Activated CD4-positive, alpha-beta T cell treated with anti-CD3 and anti-CD28 coated beads for 24 hours (primary cell): ENCODE measurements around the gene SLC48A1.

Source experiments
- DNase-seq, 2 donors: peaks; one replicate each; pipeline ENCODE4 v3.0.0-alpha.2; 2020; ENCODE audit warnings: low read depth in 2 of 2

SLC48A1 gene

DNA sequence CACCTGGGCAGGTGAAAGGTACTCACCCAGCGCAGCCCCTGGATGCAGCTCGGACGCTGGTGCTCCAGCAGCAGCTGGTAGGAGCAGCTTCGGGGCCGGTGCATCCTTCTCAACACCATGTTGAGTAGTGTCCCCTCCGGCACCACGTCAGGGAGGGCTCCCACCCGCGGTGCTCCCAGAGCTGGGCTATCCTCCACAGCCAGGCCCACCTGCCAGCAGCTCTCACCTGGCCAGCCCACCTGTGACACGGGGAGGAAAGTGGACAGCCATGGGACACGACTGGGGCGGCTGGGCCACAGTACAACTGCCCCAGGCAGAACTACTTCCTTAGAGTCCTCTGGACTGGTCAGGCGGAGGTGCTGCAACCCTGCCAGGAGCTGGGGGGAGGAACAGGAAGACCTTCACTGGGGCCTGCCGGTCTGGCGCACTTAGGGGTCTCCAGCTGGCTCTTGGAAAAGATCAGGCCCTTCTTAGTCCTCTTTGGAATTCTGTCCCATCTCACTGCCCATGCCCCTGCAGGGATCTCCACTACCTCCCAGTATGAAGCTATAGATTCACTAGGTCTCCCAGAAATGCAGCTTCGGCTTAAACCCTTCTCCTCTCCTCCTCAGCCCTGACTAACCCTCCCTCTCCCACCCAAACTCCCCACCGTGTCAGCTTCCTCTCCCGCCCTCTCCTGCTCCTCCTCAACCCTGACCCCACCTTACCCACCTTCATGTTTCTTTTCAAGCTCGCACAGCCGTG, 15.0 kb upstream of the SLC48A1 start:
- DNase-seq, result no peak

DNA sequence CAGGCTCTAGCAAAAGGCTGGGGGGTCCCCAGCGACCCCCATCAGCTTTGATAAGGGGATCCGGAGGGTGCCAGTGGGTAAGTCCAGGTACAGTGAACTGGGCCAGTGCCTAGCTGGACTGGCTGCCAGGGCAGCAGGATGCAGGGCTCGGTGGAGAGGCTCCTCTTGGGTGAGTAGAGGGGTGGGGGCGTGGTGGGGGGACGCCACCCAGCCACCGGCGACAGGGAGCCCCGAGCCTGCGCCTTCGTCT, 14.5 kb upstream of the SLC48A1 start:
- DNase-seq, result no peak

DNA sequence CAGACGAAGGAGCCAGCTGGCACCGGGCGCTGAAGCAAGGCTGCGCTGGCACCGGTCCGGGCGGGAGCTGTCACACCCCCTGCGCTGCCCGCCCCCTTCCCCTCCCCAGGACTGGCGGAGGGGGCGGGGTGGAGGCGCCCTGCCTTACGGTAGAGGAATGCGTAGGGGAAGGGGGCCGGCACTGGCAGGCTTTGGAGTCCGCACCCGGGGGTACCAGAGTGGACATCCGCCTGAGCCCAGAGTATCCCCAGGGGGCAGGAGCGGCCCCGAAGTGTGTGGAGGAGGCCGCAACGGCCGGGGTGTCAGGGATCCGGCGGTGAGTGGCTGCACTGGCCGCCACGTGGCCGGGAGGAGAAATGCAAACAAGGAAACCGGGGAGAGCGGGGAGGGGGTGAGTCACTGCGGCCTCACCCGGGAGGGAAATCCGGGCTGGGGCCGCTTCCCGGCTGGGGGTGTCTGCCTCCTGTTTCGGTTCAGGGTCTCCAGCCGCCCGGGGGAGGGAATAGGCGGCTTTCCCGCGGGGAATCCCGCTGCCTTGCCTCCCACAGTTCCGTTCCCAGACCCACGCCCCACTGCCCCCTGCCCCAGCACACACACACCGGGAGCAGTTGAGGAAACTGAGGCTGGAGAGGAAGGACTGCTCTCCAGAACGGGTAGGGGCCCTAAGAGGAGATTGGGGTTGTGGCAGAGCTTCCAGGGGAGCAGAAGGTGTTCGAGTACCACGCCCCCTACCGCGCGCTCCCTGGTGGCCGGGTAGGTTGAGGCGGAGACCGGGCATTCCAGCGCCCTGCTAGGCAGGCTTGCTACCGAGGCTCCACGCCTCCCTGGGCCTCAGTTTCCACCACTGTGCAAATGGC, 14.0 kb upstream of the SLC48A1 start, which contains the start of gene RAPGEF3:
RAPGEF3 (minus strand) TSS at position 47 of the 857 bp plus-strand sequence. CDS start 324 bp downstream, outside the sequence.
- peak; percentile 53 to 63 for DNase-seq

DNA sequence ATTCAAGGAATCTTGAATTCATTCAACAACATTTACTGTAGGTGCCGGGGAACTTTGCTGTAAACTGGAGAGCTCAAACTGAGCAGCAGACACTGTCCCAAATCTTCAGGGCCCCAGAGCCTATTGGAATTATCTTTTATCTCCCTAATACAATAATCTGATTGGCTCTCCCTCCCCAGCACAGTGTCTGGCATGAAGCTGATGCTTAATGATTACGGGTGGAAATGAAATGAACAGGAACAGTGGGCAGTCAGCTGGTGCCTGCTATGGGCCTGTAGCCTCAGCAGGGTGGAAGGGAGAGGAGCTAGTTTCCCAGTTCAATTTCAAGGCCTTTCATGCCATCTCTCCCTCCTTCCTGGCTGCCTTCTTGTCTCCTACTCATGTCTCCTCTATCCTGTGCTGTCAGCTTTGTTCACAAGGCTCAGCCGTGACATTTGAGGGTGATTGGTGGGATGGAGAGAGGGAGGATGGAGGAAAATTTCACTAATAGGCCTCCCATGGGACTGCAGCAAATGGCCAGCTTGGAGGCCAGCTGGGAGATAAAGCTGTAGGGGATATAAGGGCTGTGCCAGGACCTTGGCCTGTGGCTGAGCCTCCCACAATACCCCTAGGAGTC, 10.1 kb upstream of the SLC48A1 start:
- DNase-seq, result no peak

DNA sequence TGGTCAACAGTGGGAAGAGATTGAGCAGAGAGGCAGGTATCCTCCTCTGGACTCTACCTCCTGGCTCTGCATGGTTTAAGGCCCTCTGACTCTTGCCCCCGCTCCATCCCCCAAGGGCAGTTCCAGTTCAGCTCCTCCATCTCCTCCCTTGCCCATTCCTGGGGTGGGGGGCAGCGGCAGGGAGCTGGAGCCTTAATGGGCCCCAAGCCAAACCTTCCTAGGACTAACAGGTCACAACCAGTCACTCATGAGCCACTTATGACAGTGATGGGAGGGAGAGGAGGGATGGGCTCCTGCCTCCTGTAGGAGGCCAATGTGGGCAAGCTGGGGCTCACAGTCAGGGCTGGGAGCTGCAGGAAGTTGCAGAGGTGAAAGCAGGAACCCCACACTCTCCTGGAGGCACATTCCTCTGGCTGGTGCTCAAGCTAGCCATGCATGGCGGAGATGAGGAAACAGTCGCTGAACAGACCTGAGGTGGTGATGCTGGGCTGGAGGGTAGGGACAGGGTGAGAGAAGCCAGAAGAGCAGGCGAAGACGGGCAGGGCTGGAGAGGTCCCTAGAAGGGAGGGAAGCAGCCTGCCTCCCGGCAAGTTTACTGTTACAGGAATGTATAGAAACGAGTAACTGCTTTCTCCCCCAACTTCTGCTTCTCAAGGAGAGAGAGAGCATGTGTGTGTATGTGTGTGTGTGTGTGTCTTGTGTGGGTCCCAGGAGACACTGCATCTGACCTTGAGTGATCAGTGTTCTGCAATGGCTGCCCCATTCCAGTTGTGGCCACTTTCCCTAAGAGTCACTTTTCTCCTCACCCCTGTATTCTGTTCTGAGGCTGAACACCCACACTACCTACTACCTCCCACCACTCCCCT, 9.3 kb upstream of the SLC48A1 start:
- DNase-seq, result no peak

DNA sequence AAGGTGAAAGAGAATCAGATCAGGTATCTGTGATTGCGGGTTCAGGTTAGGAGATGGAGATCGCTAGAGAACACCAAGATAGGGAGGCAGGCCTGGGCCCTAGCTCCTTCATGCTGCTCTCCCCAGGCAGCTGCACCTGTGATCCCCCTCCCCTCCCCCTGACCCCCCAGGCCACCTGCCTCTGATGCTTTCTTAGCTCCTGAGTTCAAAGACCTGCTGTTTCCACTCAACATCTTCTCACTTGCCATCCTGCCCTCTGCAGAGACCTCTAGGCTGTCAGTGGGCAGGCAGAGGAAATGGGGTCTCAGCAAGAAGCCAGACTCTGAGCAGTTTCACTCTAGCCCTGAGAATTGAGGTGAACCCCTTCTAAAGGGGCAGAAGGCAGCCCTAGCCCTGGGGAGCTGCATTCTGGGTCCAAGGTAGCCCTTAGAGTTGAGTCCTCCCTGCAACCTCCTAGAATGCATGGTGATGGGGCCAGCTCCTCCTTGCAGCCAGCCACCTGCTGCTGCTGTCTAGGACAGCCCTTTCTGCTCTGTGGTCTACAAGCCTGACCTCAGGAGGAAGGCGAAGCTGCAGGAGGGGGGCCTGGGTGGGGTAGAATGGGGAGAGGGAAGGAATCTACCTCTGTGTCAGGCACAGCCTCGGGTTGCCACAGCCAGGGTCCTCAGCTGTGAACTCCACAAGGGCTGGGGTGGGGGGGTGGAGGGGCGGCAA, 6.4 kb upstream of the SLC48A1 start:
- no peak for DNase-seq

DNA sequence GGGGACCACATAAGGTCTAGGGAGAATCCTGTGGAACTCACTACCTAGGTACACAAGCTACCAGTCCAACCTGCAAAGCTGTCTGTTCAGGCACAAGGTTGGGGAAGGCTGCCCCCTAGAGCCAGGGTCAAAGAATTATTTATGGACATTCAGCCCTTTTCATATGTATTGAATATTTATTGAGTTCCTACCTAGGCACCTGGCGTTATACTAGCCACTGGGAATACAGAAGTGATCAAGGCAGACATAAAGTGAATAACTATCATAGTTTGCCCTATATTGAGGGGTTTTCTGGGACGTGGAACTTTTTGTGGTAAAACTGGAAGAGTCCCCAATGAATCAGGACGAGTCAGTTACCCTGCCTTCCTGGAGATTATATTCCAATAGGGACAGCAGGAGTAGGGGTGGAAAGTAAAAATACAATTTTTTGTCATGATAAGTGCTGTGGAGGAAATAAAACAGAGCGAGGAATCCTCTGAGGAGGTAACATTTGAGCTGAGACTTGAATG, 5.8 kb upstream of the SLC48A1 start:
- peak; percentile 64 to 66 for DNase-seq

DNA sequence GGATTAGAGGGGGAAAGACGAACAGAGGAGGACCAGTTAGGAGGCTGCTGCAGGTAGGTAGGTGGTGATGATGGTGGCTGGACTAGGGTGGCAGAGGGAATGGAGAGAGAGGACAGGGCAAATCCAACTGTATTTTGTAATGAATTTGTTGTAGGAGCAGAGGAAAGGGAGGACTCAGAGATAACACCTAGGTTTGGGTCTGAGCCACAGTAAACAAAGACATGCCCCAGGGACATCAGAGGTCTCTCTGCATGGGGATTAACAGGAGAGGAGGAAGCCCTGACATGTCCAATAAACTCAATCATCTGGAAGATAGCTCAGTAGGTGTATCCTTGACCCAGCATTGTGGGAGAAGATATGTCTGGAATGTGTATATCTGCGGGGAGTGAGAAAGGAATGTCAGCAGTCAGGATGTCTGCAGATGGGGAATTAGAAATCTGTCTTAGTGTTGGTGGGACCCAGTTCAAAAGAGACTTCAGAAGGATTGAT, 4.7 kb upstream of the SLC48A1 start:
- DNase-seq, result no peak

DNA sequence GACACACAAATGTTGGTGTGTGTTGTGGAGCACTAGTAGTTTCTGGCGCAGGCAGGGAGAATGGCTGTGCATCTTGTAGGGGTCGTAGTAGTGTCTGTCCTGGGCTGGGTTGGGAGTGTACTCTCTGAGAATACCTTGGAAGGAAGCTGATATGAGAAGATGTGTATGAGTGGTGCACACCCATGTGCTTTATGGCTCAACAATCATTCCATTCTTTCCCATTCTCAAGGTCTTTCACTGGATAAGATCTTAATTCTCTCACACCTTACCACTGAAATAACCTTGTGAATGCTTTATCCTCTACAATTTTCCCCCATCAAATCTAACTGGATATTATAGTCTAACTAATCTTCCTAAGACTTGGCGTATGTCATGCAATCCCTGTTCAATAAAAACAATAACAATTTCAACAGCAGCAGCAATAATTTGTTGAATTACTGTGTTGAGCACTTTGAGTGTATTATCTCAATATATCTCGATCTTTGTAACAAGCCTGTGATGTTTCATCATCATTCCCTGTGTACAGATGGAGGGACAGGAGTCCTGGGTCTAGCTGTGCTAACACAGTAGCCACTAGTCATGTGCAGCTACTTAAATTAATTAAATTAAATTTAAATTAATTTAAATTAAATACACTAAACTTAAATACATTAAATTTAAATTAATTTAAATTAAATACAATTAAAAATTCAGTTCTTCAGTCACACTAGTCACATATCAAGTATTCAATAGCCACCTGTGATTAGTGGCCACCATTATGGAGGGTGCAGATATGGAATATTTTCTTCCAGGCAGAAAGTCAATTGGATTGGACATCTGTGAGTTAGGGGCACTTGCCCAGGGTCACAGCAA, 3.6 kb upstream of the SLC48A1 start:
- no peak for DNase-seq

DNA sequence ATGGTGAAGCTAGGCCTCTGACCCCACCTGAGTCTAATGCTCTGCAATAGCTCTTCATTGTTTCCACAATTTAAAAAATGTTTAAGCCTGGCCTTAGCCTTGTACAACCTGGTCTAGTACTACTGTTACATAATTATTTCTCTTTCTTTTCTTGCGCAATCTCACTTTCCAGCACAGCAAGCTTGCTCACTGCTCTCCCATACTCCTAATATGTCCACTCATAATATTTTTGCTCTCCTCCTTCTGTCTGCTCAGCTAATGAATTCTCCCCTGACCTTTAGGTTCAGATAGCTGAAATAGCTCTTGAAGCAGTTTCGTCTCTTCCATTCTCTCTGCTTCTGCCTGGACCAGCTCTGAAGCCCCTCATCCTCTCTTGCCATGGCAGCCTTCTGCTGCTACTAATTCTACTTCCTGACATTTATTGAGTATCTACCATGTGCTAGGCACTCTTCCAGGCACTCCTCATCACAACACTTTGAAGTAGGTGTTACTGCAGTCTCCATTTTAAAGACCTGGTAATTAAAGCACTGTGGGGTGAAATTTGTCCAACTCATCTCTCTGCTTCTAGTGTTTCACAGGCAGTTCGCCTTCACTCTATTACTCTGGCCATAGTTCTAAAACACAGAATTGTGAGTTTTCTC, 2.8 kb upstream of the SLC48A1 start:
- DNase-seq, result no peak

DNA sequence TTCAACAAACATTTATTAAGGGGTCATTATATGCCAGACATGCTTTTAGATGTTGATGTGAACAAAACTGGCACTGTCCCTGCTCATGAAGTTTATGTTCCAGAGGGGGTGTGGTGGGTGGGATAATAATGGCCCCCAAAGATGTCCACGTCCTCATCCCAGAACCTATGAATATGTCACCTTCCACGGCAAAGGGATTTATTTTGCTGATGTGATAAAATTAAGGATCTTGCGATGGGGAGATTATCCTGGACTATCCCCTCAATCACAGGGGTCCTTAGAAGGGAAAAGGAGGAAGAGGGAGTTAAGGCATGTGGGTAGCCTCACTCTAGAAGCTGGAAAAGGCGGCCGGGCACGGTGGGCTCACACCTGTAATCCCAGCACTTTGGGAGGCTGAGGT, 1.7 kb upstream of the SLC48A1 start:
- DNase-seq, result no peak

DNA sequence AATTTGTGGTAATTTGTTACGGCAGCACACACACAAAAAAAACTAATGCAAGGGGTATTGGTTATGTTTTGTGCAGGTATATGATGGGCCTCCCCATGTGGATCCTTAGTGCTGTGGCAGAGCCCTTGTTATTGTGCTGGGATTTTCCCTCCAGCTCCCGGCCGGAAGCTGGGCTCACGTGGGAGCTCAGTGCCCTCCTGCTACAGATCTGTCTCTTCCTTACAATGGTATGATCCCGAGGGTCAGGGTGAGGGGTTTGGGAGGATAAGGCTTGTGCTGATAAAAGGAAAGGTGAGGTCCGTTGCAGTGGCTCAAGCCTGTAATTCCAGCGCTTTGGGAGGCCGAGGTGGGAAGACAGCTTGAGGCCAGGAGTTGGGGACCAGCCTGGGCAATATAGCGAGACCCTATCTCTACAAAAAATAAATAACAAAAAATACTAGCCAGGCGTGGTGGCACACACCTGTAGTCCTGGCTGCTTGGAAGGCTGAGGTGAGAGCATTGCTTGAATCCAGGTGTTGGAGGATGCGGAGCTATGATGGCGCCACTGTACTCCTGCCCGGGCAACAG, 861 bp upstream of the SLC48A1 start:
- no peak for DNase-seq

DNA sequence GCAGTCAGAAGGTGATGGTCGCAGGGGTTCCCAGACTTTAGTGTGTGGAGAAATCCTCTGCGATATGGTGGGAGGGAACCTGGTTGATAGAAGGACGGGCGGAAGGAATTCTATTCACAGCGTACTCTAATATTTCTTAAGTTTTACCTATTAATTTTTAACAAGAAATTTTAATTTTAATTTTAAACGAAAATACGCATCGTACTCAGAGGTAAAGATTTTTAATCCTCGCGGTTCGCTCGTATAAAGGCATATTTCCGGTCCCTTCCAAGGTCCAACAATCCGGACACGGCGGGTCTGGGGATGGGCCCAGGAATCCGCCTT, 338 bp upstream of the SLC48A1 start:
- DNase-seq, result no peak

DNA sequence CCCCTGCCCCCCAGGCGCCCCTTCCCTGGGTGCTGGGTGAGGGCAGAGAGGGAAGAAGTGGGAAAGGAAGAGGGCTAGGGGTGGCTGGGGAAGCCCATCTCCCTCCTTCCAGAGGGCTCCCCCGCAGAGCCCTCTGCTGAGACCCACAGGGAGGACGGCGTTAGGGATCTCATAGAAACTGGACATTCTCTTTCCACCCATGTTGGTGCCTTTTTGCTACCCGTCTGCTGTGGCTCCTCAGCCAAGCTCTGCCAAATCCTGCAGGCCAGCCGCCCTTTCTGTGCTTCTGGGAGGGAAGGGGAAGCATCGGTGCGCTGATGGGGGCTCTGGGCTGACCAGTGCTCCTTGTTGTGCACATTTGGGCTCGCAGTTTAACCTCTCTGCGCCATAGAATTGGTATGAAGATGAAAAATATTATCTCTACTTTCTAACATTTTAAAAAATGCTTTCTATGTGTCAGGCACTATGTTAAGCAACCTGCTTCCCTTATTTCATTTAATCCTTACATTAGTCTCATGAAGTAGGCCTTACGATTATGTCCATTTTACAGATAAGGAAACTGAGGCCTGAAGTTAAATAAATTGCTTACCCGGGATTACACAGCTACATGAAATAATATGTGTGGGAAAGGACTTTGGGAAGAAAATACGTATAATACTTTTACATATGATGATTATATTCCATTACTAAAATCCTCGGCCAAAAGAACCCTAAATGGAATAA, 981 bp downstream of the SLC48A1 start:
- no peak for DNase-seq

DNA sequence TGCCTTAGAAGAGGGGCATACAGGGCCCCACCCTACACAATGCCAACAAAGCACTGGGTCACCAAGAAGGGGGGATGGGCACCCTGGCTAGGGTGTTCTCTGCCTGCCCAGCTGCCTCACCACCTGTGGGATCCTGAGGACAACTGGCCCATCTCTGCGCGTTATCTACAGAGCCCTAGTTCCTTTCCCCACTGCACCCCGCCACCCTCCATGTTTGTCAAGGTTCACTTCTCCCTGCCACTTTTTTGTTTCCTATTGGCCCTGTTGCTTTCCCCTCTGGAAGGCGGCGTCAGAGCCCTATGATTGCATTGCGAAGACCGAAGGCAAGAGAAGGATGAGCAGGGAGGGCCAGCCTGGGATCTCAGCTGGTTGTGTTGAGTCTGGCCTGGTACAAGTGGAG, 1.6 kb downstream of the SLC48A1 start:
- DNase-seq, result no peak

DNA sequence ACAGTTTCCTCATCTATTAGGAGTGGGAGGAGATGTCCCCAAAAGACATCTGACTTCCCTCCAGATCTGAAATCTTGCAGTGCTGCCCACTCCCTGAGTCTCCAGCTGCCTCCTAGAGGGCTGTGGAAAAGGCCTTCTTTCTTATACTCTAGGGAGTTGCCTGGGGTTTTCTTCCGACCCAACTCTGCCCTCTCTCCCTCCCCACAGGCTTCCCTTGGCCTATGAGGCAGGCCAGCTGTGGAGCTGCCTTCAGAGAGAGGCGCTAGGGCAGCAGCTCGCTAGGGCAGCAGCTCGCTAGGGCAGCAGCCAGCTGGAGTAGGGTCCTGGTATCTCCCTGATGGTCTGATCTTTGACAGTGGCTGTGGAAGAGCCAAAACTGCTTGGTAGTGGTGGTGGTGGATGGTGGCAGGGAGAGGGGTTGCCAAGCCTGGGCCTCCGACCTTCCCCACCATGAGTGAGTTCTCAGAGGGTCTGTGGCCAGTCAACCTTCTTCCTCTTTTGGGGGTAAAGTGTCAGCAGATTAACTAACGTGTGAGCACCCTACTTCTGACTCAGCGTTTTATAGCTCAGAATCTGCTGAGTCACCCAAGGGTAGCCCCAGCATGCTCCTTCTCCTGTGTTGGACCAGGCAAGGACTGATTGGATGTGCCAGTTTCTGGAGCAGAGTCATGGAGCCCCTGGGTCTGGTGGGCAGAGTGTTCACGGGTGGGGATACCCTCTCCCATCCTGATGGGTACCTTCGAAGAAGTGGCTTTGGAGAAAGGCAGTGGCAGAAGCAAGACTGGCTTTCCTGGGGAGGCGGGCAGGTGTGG, 2.3 kb downstream of the SLC48A1 start:
- DNase-seq, result no peak

DNA sequence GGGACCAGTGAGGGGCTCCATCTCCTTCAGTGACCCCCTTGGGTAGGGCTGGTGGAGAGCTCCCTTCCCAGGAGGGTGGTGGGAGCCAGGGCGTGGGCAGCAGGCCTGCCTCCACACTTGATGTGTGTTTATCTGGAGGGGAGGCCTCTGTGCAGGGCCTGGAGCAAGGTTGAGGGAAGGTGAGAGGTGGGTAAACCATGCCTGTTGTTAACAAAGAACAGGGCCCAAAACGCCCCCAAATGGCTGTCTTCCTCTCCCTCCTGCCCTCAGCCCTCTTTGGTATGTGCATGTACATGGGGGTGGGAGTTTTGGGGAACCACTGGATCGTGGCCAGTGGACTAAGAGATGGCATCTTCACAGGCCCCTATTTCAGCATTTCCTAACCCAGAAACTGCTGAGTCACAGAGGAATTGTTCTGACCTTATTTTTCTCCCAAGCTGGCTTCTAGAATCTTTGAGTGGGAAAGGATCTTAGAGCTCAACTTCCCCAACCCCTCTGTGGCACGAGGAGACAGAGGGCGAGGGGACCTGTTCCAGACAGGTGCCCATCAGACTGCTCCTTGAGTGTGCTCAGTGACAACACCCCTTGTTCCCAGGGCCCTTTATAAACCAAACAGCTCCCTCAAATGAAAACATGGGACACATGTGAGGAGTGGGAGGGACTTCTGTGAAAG, 3.6 kb downstream of the SLC48A1 start:
- no peak for DNase-seq
